Amygdala (tissue), 56 donors: Measurements from ENCODE around the gene COIL.
A peak's percentile ranks its signal among the peaks of the same experiment; 100 is the strongest.
"Not testable (repeated sequence)": the region's sequence is repeated elsewhere in the genome, so short reads cannot be mapped to it uniquely, and the experiment has no call there.

ENCODE experiments used
- DNase-seq, 56 donors: peaks; one replicate each; lab custom pipeline; 2025; lab: John Stamatoyannopoulos, UW

Gene COIL

GRCh38 chr17:56938206-56938605, 22.6 kb downstream of the COIL start:
- DNase-seq, result not testable (repeated sequence)

DNA sequence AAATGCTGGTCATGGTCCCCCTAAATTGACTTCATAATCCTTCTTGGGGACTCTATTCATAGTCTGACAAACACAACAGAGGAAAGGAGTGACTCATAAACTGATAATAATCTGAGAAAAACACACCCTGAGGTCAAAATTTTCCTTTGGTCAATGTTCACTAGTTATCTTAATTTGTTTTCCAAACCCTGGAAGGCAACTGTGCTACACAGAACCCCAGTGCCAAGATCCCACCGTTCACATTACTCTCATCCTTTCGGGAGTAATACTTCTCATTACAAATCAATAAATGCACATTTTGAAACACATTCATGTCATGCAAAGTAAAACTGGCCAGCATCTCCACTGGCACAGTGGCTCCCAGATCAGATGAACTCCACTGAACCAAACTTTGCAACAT, 23.2 kb downstream of the COIL start:
- no peak for DNase-seq

DNA sequence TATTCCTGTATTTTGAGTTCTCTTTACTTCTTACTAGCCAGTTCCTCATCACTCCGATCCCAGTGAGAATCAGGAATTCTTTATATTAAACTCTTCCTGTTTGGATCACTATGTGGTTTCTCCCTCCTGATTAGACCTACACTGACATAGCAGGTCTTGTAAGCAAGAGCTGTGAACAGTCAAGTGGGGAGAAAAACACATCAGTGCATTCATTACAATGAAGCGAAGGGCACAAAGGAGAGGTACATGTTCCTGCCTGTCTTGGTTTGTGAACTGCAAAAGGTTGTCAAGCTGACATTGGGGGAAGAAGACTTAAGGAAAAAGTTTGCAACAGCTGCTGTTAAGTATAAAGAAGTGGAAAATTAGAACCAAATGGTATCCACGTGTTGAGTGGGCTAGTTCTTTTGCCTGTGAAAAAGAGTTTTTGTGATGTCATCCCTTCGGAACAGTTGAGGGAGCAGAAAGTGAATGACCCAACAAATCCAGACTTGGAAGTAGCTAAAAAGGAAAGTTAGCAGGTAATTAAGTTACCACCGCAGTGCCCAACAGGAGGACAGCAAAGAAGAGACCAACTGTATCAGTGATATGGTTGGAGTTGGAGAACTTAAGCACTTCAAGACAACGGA, 24.0 kb downstream of the COIL start:
- no peak for DNase-seq

DNA sequence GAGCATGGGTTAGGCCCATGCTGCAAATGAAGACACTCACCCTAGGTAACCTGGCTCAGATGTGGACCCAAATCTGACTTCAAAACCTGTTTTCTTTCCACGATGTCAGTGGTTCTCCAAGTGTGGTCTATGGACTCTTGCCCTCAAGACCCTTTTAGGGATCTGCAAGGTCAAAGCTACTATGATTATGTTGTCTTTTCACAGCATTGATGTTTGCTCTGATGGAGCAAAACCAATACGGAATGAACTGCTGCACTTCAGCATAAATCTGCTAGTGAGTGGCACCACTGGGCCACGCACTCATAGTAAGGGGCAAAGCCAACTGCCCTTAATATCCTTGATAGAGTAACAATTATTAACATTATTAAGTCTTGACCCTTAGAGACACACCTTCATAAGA, 25.4 kb downstream of the COIL start:
- DNase-seq, result no peak

- no peak for DNase-seq
Observed at GRCh38 chr17:56934280-56934679, 26.6 kb downstream of the COIL start.

- no peak for DNase-seq
Observed at GRCh38 chr17:56933868-56934267, 27.0 kb downstream of the COIL start.

DNA sequence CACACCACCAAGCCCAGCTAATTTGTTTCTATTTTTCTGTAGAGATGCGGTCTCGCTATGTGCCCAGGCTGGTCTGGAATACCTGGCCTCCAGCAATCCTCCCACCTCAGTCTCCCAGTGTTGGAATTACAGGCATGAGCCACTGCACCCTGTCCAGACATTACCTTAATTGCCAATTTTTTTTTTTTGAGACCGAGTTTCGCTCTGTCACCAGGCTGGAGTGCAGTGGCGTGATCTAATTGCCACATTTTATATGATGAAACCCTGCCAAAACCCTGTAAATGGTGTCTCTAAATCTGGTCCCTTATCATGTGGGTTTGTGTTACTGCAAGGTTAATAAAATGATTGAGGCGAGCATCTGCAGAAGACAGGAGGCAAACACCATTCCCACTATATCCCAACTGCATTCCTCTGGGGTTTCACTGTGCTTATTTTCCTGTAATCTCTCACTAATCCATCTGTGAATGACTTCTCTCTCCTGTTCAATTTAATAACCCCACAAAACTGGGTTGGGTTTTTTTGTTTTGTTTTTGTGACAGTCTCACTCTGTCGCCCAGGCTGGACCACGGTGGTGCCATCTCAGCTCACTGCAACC, 27.6 kb downstream of the COIL start:
- DNase-seq, result no peak

DNA sequence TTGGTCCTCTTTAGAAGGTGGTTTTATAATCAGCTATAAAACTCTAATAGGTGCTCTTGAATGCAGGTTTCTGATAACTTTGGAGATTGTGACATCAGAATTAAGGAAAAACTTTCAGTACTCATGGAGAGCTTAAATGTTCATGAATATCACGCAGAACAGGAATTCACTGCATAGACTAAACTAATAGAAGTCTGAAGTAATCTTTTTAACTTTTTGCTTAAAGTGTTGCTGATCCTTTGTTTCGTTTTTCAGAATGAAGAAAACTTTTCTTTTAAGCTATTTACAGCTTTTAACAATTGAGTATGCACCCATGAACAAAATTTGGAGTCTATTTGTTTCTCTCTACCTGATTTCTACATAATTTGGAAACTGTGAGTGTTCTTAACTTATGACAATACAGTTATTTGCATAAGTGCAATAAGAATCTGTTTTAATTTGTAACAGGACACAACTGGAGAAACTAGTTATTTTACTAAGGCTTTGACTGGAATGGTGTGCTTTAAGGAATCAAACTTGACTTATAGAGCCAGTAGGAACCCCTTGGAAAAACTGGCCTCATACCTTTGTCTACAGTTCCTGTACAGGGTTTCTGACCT, 30.0 kb downstream of the COIL start:
- no peak for DNase-seq

GRCh38 chr17:56929362-56929969, 31.4 kb downstream of the COIL start:
- DNase-seq, result no peak

DNA sequence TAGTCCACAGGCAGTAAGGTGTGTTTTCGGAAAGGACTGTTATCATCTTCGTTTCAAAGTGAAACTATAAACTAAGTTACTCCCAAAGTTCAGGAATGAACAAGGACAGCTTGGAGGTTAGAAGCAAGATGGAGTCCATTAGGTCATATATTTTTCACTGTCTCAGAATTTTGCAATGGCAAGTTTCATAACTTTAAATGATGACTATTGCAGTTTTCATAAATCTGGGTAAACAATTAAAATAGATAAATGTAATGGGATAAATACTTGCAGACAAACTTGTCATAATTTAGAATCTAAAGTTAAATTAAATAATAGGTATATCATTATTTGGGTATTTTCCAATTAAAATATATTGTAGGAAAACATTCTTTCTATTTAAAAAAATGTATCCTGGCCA, 32.3 kb downstream of the COIL start:
- no peak for DNase-seq

- DNase-seq, result no peak
Observed at GRCh38 chr17:56926704-56927103, 34.1 kb downstream of the COIL start.

GRCh38 chr17:56926270-56926669, 34.6 kb downstream of the COIL start:
- no peak for DNase-seq

GRCh38 chr17:56925088-56925487, 35.8 kb downstream of the COIL start:
- no peak for DNase-seq

- DNase-seq, result no peak
Observed at GRCh38 chr17:56919717-56920116, 41.1 kb downstream of the COIL start.

GRCh38 chr17:56918916-56919315, 41.9 kb downstream of the COIL start:
- no peak for DNase-seq

DNA sequence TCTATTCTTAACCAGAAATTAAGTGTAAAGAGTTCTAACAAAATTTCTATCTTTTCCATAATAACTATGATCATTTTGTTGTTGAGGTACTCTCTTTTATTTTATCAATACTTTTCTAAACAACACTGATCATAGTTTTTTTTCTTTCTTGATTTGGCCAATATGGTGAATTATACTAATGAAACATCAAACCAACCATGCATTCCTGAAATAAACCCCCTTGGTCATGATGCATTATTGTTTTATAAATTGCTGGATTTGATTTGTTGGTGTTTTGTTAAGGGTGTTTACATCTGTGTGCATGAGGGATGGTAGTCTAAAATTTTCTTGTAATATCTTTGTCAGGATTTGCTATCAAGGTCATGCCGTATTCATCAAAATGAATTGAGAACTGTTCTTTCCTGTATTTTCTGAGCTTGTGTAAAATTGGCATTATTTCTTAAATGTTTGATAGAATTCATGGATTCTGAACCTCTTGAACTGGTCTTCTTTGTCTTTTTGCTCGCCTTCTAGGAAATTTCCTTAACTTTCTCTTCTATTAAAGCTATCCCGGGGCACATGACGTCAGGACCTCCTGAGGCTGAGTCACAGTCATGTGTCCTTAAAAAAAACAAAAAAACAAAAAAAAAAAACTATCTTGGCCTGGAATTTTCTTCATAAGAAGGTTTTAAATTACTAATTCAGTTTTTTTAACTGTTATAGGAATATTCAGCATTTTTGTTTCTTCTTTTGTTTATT, 43.1 kb downstream of the COIL start:
- DNase-seq, result no peak

GRCh38 chr17:56914581-56915273, 46.1 kb downstream of the COIL start:
- DNase-seq, result peak in 1 of 56 donors; percentile 5

- DNase-seq, result peak in 54 of 56 donors; percentile 6 to 83 (median 66)
Observed at GRCh38 chr17:56913867-56914580, 46.8 kb downstream of the COIL start, which contains the start of gene TRIM25. Gene TRIM25 (minus strand): TSS chr17:56914049. CDS start chr17:56913988, 61 bp downstream.

DNA sequence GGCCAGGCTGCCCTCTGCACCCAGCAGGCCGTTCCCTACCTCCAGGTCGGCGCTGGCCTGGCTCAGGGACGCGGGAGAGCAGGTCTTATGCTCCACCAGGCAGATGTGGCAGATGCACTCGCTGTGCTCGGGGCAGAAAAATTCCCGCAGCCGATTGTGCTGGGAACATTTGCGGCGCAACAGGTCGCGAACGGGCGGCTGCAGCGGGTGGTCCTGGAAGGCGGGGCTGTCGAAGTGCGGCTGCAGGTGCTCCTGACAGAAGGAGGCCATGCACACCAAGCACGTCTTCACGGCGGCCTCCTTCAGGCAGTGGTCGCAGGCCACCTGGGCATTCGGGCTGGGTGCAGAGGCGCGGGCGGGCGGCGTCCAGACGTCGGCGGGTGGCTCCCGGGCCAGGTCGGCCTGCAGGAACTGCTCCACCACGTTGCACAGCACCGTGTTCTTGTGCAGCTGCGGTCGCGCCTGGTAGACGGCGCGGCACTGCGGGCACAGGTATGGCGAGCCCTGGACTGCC, 47.4 kb downstream of the COIL start:
- DNase-seq, result peak in 3 of 56 donors; percentile 25 to 59 (median 44)

DNA sequence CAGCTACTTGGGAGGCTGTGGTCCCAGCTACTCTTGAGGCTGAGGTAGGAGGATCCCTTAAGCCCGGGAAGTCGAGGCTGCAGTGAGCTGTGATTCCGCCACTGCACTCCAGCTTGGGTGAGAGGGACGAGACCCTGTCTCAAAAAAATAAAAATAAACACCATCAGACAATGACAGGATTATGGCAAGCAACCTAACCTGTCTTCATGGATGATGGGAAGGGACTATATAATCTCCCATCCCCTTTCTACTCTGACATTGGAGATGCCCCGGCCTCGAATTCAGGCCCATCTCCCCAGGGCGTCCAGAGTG, 47.9 kb downstream of the COIL start:
- DNase-seq, result no peak
